B cell (primary cell): Measurements from ENCODE around the gene NCOA7. TPM values are rescaled to one million over a fixed set of nuclear protein-coding genes. Genes with fewer than 3 reads are reported as not detected.

ENCODE experiments used
- ATAC-seq: fragments of 200-7000 bp; cut with Tn5 transposase; one replicate; pipeline ENCODE4 v1.10.0; 2021; ENCODE audit warnings: low read depth, mild to moderate bottlenecking, moderate number of reproducible peaks, moderate library complexity
- CTCF ChIA-PET: fragments of 350-600 bp; sonication (Branson Sonifier 250); formaldehyde crosslinking; loops from one replicate; lab custom pipeline; 2021; ENCODE audit warnings: antibody characterized with exemption, inconsistent platforms; lab: Charles Lee
- POLR2A ChIA-PET: fragments of 350-600 bp; sonication (Branson Sonifier 250); formaldehyde crosslinking; loops from one replicate; lab custom pipeline; 2021; ENCODE audit warnings: antibody characterized with exemption; lab: Charles Lee
- DNase-seq: peaks from one replicate; pipeline ENCODE4 v3.0.0; 2013
- H2AFZ ChIP-seq: 2 replicates; pipeline ENCODE4 v1.6.1; 2012; ENCODE audit warnings: mild to moderate bottlenecking, low read depth, low read length; ENCODE audit not compliant: insufficient read depth, poor library complexity, severe bottlenecking
- H3K27ac ChIP-seq, 2 donors: 1 replicate in 1 of 2; 2 replicates in 1 of 2; pipeline ENCODE4 v1.5.1; 2012 to 2013; ENCODE audit warnings: low read length in 2 of 2, mild to moderate bottlenecking in 2 of 2, moderate library complexity in 1 of 2
- H3K27me3 ChIP-seq, 4 experiments: fragments of 200-600 bp in 1 of 4; sonication (generic) in 1 of 4; replicated peaks in 1 of 4; 1 replicate in 2 of 4; 2 replicates in 2 of 4; pipeline versions ENCODE4 v1.6.1 to v1.7.0; 2013 to 2016; ENCODE audit warnings: low read length in 3 of 4, mild to moderate bottlenecking in 2 of 4, mixed read lengths in 1 of 4, moderate library complexity in 1 of 4; ENCODE audit not compliant: insufficient read depth in 4 of 4, control insufficient read depth in 3 of 4; ENCODE audit errors: control extremely low read depth in 1 of 4
- H3K36me3 ChIP-seq, 2 experiments: replicated peaks in 1 of 2; 1 replicate in 1 of 2; 2 replicates in 1 of 2; pipeline versions ENCODE4 v1.6.1 to v1.7.1; 2013; ENCODE audit warnings: low read length in 1 of 2; ENCODE audit not compliant: insufficient read depth in 2 of 2, control insufficient read depth in 1 of 2; ENCODE audit errors: control extremely low read depth in 1 of 2, extremely low read depth in 1 of 2
- H3K4me1 ChIP-seq, 2 donors: fragments of 200-600 bp in 1 of 2; sonication (generic) in 1 of 2; 1 replicate in 1 of 2; 2 replicates in 1 of 2; pipeline versions ENCODE4 v1.5.1 to v1.6.1; 2013 to 2017; ENCODE audit warnings: low read length in 2 of 2; ENCODE audit not compliant: control insufficient read depth in 2 of 2, insufficient read depth in 2 of 2
- H3K4me2 ChIP-seq: replicated peaks from 2 replicates; pipeline ENCODE3; 2012; ENCODE audit warnings: mild to moderate bottlenecking, low read depth, low read length; ENCODE audit not compliant: poor library complexity, severe bottlenecking
- H3K4me3 ChIP-seq, 5 experiments: fragments of 200-600 bp in 1 of 5; sonication (generic) in 1 of 5; 1 replicate in 3 of 5; 2 replicates in 2 of 5; pipeline versions ENCODE4 v1.5.1 to v1.7.0; 2011 to 2016; ENCODE audit warnings: low read length in 4 of 5, mild to moderate bottlenecking in 4 of 5, low read depth in 2 of 5, control low read depth in 1 of 5, moderate library complexity in 1 of 5; ENCODE audit not compliant: insufficient read depth in 1 of 5; ENCODE audit errors: control extremely low read depth in 1 of 5, extremely low read depth in 1 of 5
- H3K79me2 ChIP-seq: fragments of 200-600 bp; sonication (generic); one replicate; pipeline ENCODE4 v1.6.0; 2016; ENCODE audit warnings: low read length; ENCODE audit not compliant: control insufficient read depth, insufficient read depth
- H3K9ac ChIP-seq: fragments of 200-600 bp; sonication (generic); 2 replicates; pipeline ENCODE4 v1.6.1; 2017; ENCODE audit warnings: mild to moderate bottlenecking, low read length, moderate library complexity
- H3K9me3 ChIP-seq, 3 donors: one replicate each; pipeline versions ENCODE4 v1.6.1 to v1.7.1; 2013; ENCODE audit warnings: low read length in 2 of 3; ENCODE audit not compliant: control insufficient read depth in 2 of 3, insufficient read depth in 1 of 3; ENCODE audit errors: control extremely low read depth in 1 of 3
- H4K20me1 ChIP-seq: 2 replicates; pipeline ENCODE4 v1.6.0; 2012; ENCODE audit warnings: mild to moderate bottlenecking, low read length; ENCODE audit not compliant: insufficient read depth, control insufficient read depth, poor library complexity, severe bottlenecking
- H3K27ac Mint-ChIP-seq: one replicate; pipeline ENCODE4 v1.8.0; 2021; ENCODE audit warnings: mixed read lengths
- H3K27me3 Mint-ChIP-seq: one replicate; pipeline ENCODE4 v1.8.0; 2021; ENCODE audit warnings: mixed read lengths
- H3K4me1 Mint-ChIP-seq: one replicate; pipeline ENCODE4 v1.8.0; 2021; ENCODE audit warnings: mixed read lengths
- H3K4me3 Mint-ChIP-seq: one replicate; pipeline ENCODE4 v1.8.0; 2021; ENCODE audit warnings: mixed read lengths
- H3K9me3 Mint-ChIP-seq: one replicate; pipeline ENCODE4 v1.8.0; 2022; ENCODE audit warnings: mixed read lengths; ENCODE audit not compliant: insufficient read depth
- EZH2 ChIP-seq: IDR thresholded peaks from 2 replicates; pipeline ENCODE4 v1.6.1; 2012; ENCODE audit warnings: borderline replicate concordance, low read depth, mild to moderate bottlenecking, moderate library complexity, low read length; ENCODE audit not compliant: insufficient read depth, poor library complexity, severe bottlenecking
- WGBS: methylation state at CpG from one replicate; pipeline ENCODE4 v1.1.5; 2013; ENCODE audit warnings: missing lambda C conversion rate; ENCODE audit not compliant: insufficient coverage; 5-methylcytosine and 5-hydroxymethylcytosine counted together
- intact Hi-C: fragments of 100-400 bp; cut with micrococcal nuclease; formaldehyde crosslinking; loops from one replicate; pipeline ENCODE4 v1.10.0; 2022
- polyA plus RNA-seq: library from polyadenylated mRNA; depleted of rRNA; stranded (reverse); fragments of >200 nt; gene quantifications from 2 replicates; pipeline ENCODE4 v1.2.3, GENCODE V29; 2012
- total RNA-seq, 2 donors: library from RNA; stranded (reverse); fragments of 120-200 nt in 1 of 2; gene quantifications; 1 replicate in 1 of 2; 2 replicates in 1 of 2; pipeline versions ENCODE4 v1.2.3 to v1.2.4, GENCODE V29; 2013 to 2022
- TF ChIP-seq, protein P1 (sequence below): fragments of 200-600 bp; IDR thresholded peaks from one replicate; pipeline ENCODE4 v1.8.0; 2022; ENCODE audit warnings: antibody characterized with exemption, mild to moderate bottlenecking

NCOA7 gene
- total and polyA plus RNA-seq, 2 donors (not counting 1 experiment from before 2014, with no cell fraction given): 10.9 to 27.4 TPM

DNA sequence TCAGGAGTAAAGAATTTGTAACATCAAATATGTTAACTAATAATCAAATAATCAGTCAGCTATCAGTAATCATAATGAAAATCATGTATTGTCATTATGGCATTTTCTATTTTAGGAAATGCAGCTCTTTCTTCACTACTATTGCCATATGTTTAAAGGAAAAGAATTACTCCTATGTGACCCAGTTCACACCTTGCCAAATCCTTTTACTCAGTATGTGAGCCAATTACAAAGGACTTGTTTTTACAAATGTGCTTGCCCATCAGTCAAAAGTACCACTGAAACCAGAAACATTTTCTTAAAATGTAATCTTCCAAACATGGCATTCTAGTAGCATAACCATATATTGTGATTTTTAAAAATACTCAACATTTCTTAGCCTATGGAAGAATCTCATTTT is 63.6 kb downstream of the NCOA7 start:
- Histone ChIP-seq H3K4me1 (no peaks in the 10 kb centered on the region), H3K27ac (no peak overlapping the region), H3K9ac (no peak overlapping the region), H3K79me2 (peaks cover 6% of the 10 kb centered on the region), H3K27me3 (no peaks in the 10 kb centered on the region), H2AFZ (no peak overlapping the region), H3K4me3 (no peak overlapping the region), H3K9me3 (peaks cover 0 to 3% (median 0%) of the 10 kb centered on the region in 3 donors), H3K4me2 (no peak overlapping the region), H4K20me1 (no peaks in the 10 kb centered on the region), H3K36me3 (no peaks in the 10 kb centered on the region)
- Mint-ChIP-seq H3K4me1 (peaks cover 12% of the 10 kb centered on the region), H3K4me3 (no peak overlapping the region), H3K9me3 (no peaks in the 10 kb centered on the region), H3K27me3 (no peaks in the 10 kb centered on the region), H3K27ac (no peak overlapping the region)
- intact Hi-C loops: loop anchor here (10.0 kb wide), 1 partner anchor 60 kb away; the partner anchor contains the start of gene NCOA7
- ChIA-PET POLR2A (interaction anchor here (0.5 kb wide), 1 partner anchor 66 kb away, joined by 3 read pairs; no protein-coding TSS in a partner anchor), CTCF (no interaction called here)
- DNase-seq (no peak), ATAC-seq (no peak)
- TF ChIP-seq EZH2: no peak
- TF ChIP-seq, protein P1, sequence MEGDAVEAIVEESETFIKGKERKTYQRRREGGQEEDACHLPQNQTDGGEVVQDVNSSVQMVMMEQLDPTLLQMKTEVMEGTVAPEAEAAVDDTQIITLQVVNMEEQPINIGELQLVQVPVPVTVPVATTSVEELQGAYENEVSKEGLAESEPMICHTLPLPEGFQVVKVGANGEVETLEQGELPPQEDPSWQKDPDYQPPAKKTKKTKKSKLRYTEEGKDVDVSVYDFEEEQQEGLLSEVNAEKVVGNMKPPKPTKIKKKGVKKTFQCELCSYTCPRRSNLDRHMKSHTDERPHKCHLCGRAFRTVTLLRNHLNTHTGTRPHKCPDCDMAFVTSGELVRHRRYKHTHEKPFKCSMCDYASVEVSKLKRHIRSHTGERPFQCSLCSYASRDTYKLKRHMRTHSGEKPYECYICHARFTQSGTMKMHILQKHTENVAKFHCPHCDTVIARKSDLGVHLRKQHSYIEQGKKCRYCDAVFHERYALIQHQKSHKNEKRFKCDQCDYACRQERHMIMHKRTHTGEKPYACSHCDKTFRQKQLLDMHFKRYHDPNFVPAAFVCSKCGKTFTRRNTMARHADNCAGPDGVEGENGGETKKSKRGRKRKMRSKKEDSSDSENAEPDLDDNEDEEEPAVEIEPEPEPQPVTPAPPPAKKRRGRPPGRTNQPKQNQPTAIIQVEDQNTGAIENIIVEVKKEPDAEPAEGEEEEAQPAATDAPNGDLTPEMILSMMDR: no peak

DNA sequence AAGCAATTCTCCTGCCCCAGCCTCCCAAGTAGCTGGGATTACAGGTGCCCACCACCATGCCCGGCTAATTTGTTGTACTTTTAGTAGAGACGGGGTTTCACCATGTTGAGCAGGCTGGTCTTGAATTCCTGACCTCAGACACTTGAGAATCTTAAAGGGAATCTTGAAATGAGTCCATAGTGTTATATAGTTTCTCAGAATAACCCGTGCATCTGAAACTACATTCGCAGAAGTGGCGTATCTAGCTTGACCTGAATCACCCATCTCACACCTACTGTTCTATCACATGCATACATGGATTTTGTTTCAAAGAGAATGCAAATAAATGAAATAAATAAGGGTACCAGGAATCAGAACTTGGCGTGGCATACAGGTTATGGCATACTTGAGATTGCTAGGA is 65.0 kb downstream of the NCOA7 start:
- no peak overlapping the region for H3K4me3 Mint-ChIP-seq
- H3K27me3 ChIP-seq: no peaks in the 10 kb centered on the region
- TF ChIP-seq EZH2: no peak
- TF ChIP-seq, protein P1: no peak
- intact Hi-C loops: loop anchor here (5.0 to 10.0 kb wide), 2 partner anchors 61 to 117 kb away; partner anchors contain the start of gene NCOA7
- H4K20me1 ChIP-seq: no peaks in the 10 kb centered on the region
- no peak for DNase-seq
- H3K9me3 Mint-ChIP-seq: no peaks in the 10 kb centered on the region
- H3K4me3 ChIP-seq: no peak overlapping the region
- no peak overlapping the region for H3K4me2 ChIP-seq
- 90% methylated on average over 2 of the region's 6 CpGs for WGBS
- no peaks in the 10 kb centered on the region for H3K27me3 Mint-ChIP-seq
- H2AFZ ChIP-seq: no peak overlapping the region
- POLR2A ChIA-PET: no interaction called here
- no peaks in the 10 kb centered on the region for H3K4me1 ChIP-seq
- ATAC-seq: no peak
- peaks cover 0 to 3% (median 0%) of the 10 kb centered on the region in 3 donors for H3K9me3 ChIP-seq
- peaks cover 12% of the 10 kb centered on the region for H3K4me1 Mint-ChIP-seq
- H3K27ac Mint-ChIP-seq: no peak overlapping the region
- H3K79me2 ChIP-seq: peaks cover 6% of the 10 kb centered on the region
- no peaks in the 10 kb centered on the region for H3K36me3 ChIP-seq
- H3K9ac ChIP-seq: no peak overlapping the region
- no peak overlapping the region for H3K27ac ChIP-seq
- CTCF ChIA-PET: interaction anchor here (0.6 to 2.7 kb wide), 2 partner anchors 20 to 65 kb away, joined by 4 to 7 read pairs; partner anchors contain the start of gene NCOA7
